Neutrophil (primary cell): Measurements from ENCODE around the gene SPEF1.

Source experiments
- H3K27ac ChIP-seq: fragments of 200-600 bp; sonication (generic); 2 replicates; pipeline ENCODE4 v1.5.1; 2016; ENCODE audit warnings: mild to moderate bottlenecking, moderate library complexity
- H3K27me3 ChIP-seq: fragments of 200-600 bp; sonication (generic); 2 replicates; pipeline ENCODE4 v1.6.0; 2016; ENCODE audit warnings: mild to moderate bottlenecking
- H3K36me3 ChIP-seq: fragments of 200-600 bp; sonication (generic); 2 replicates; pipeline ENCODE4 v1.5.1; 2017
- H3K4me1 ChIP-seq, 2 experiments: fragments of 200-600 bp in 1 of 2; sonication (generic) in 1 of 2; 1 replicate in 1 of 2; 2 replicates in 1 of 2; pipeline versions ENCODE4 v1.5.1 to v1.6.1; 2013 to 2016; ENCODE audit warnings: low read depth in 1 of 2, low read length in 1 of 2, mild to moderate bottlenecking in 1 of 2, moderate library complexity in 1 of 2; ENCODE audit not compliant: control insufficient read depth in 1 of 2, insufficient read depth in 1 of 2
- H3K4me3 ChIP-seq, 2 experiments: fragments of 200-600 bp in 1 of 2; sonication (generic) in 1 of 2; 1 replicate in 1 of 2; 2 replicates in 1 of 2; pipeline ENCODE4 v1.5.1; 2013 to 2016; ENCODE audit warnings: low read depth in 1 of 2, low read length in 1 of 2, mild to moderate bottlenecking in 1 of 2, moderate library complexity in 1 of 2
- H3K9me3 ChIP-seq: fragments of 200-600 bp; sonication (generic); 2 replicates; pipeline ENCODE4 v1.5.1; 2016
- TF ChIP-seq, protein P1 (sequence below): fragments of 200-600 bp; sonication (generic); IDR thresholded peaks from 2 replicates; pipeline ENCODE4 v1.5.1; 2016; ENCODE audit warnings: antibody characterized with exemption

The SPEF1 gene

DNA sequence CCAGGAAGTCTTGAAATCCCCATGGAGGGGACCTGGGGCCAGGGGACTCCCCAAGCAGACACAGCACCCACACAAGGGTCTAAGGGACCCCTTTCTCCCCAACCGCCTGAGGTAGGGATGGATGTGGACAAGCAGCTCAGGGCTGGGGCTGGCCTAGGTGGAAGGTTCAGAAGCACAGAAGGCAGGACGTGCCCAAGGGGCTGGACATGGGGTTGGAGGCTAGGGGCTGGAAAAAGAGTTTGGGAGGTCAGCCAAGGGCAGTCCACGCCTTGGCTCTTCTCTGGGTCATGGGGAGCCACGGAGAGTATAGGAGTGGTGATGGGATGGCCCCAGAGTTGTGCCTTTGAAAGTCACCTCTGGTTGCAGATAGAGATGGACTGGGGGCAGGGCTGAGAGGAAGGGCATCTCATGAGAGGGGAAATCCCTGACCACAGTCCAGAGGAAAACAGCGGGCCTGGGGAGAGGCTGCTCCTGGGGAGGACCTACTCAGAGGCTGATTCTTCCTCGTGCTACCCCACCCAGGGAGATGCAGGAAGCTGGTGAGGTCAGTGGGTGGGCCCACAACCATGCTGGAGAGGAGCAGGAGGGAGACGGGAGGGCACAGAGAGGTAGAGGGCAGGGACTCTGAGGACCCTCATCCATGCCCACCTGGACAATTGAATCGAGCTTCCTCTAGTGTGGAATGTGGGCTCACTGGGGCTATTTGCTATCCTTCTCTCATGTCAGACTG lies 51.3 kb downstream of the SPEF1 start:
- Histone ChIP-seq H3K4me3 (no peak overlapping the region), H3K4me1 (no peaks in the 10 kb centered on the region), H3K27ac (no peak overlapping the region), H3K36me3 (no peaks in the 10 kb centered on the region), H3K27me3 (peaks cover 95% of the 10 kb centered on the region), H3K9me3 (no peaks in the 10 kb centered on the region)
- TF ChIP-seq, protein P1, sequence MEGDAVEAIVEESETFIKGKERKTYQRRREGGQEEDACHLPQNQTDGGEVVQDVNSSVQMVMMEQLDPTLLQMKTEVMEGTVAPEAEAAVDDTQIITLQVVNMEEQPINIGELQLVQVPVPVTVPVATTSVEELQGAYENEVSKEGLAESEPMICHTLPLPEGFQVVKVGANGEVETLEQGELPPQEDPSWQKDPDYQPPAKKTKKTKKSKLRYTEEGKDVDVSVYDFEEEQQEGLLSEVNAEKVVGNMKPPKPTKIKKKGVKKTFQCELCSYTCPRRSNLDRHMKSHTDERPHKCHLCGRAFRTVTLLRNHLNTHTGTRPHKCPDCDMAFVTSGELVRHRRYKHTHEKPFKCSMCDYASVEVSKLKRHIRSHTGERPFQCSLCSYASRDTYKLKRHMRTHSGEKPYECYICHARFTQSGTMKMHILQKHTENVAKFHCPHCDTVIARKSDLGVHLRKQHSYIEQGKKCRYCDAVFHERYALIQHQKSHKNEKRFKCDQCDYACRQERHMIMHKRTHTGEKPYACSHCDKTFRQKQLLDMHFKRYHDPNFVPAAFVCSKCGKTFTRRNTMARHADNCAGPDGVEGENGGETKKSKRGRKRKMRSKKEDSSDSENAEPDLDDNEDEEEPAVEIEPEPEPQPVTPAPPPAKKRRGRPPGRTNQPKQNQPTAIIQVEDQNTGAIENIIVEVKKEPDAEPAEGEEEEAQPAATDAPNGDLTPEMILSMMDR, result no peak

DNA sequence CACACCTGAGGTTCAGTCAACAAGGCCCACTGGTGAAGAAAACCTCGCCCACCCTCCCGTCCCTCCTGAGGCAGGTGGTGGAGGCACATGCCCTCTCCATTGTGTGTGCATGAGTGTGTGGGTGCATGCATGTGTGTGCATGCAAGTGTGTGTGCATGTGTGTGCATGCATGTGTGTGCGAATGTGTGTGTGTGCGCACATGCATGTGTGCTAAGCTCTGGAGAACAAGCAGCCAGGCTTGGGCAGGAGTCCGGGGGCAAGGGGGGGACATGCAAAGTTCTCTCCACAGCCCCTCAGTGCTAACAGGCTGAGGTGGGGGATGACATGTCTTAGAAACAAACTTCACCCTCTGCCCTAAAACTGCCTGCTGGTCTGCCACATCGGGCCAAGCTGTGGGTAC lies 51.9 kb downstream of the SPEF1 start:
- no peak overlapping the region for H3K4me3 ChIP-seq

DNA sequence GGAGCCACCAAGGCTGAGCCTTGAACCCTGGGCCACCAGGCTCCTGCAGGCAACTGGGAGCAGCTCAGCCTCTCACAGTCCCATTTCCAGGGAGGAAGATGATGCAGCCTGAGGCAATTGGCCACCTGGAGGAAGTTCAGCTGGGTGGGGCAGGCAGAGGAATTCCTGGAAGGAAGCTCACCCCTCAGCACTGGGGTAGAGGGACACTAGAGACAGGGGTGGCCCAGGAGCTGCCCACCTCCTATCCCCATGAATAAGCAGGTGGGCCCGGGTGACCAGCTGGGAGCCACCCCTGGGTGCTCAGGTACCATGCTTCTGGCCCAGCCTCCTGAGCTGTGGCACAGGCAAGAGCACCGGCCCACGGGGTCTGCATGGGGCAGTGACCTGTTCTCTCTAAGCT lies 52.4 kb downstream of the SPEF1 start:
- peaks cover 85% of the 10 kb centered on the region for H3K27me3 ChIP-seq
- TF ChIP-seq, protein P1, result no peak
- H3K9me3 ChIP-seq, result no peaks in the 10 kb centered on the region
- no peaks in the 10 kb centered on the region for H3K4me1 ChIP-seq
- no peak overlapping the region for H3K27ac ChIP-seq
- no peak overlapping the region for H3K4me3 ChIP-seq
- H3K36me3 ChIP-seq, result no peaks in the 10 kb centered on the region

More for the DNA sequence above, 51.9 kb downstream of the SPEF1 start:
- Histone ChIP-seq H3K27me3 (peaks cover 90% of the 10 kb centered on the region), H3K27ac (no peak overlapping the region), H3K36me3 (no peaks in the 10 kb centered on the region), H3K9me3 (no peaks in the 10 kb centered on the region), H3K4me1 (no peaks in the 10 kb centered on the region)
- TF ChIP-seq, protein P1, result no peak

DNA sequence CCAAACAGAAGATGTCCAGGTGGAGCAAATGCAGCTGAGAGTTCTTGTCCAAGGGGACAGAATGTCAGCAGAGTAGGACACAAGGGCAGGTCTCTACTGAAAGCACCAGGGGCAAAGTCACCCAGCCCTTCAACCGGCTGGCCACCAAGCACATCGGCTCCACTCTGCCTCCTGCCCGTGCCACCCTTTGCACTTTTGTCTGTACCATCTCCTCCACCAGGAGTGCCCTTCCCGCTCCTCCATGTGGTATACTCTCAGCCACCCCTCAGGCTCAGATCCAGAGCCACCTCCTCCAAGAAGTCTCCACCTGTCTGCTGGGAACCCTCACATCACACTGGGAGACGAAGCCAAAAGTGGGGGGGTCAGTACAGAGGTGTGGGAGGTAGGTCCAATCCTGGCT lies 52.9 kb downstream of the SPEF1 start:
- H3K27me3 ChIP-seq, result peaks cover 80% of the 10 kb centered on the region
- H3K9me3 ChIP-seq, result no peaks in the 10 kb centered on the region
- H3K27ac ChIP-seq, result no peak overlapping the region
- no peak overlapping the region for H3K4me3 ChIP-seq
- H3K36me3 ChIP-seq, result no peaks in the 10 kb centered on the region
- TF ChIP-seq, protein P1, result no peak
- H3K4me1 ChIP-seq, result no peaks in the 10 kb centered on the region
